GM12878 (cell line): Measurements from ENCODE around the gene C3orf38. TPM values are rescaled to one million over a fixed set of nuclear protein-coding genes. Genes with fewer than 3 reads are reported as not detected.
A peak's percentile ranks its signal among the peaks of the same experiment; 100 is the strongest.

Experiments used
- ASH2L ChIP-seq: fragments of 300-600, 200-600 bp; sonication (generic); IDR thresholded peaks from 2 replicates; pipeline ENCODE4 v1.6.1; 2017; ENCODE audit warnings: low read depth, mild to moderate bottlenecking, borderline replicate concordance
- BACH1 ChIP-seq: fragments of 450-650 bp; IDR thresholded peaks from 2 replicates; pipeline ENCODE4 v1.6.1; 2017; ENCODE audit warnings: mild to moderate bottlenecking, borderline replicate concordance
- BRCA1 ChIP-seq: IDR thresholded peaks from 2 replicates; pipeline ENCODE4 v1.6.1; 2011; ENCODE audit warnings: low read depth, low read length, improper control_type of control experiment
- CBX5 ChIP-seq: sonication (generic); IDR thresholded peaks from 2 replicates; pipeline ENCODE4 v1.6.1; 2016; ENCODE audit warnings: low read depth, moderate library complexity, mild to moderate bottlenecking, inconsistent platforms
- CEBPB ChIP-seq, 2 experiments: fragments of 150-350 bp in 1 of 2; IDR thresholded peaks; 2 replicates each; pipeline ENCODE4 v1.6.1; 2012 to 2014; ENCODE audit warnings: low read depth in 2 of 2, low read length in 2 of 2, borderline replicate concordance in 1 of 2, inconsistent platforms in 1 of 2
- CUX1 ChIP-seq: IDR thresholded peaks from 2 replicates; pipeline ENCODE4 v1.6.1; 2012; ENCODE audit warnings: improper control_type of control experiment, low read depth, low read length; ENCODE audit not compliant: insufficient replicate concordance
- EGR1 ChIP-seq, 2 experiments: IDR thresholded peaks; 1 replicate in 1 of 2; 2 replicates in 1 of 2; pipeline ENCODE4 v1.6.1; 2011 to 2012; ENCODE audit warnings: low read depth in 2 of 2, low read length in 2 of 2, borderline replicate concordance in 1 of 2, mild to moderate bottlenecking in 1 of 2, moderate library complexity in 1 of 2
- FOS ChIP-seq: IDR thresholded peaks from 3 replicates; pipeline ENCODE4 v1.6.1; 2011; ENCODE audit warnings: borderline replicate concordance; ENCODE audit not compliant: insufficient read length; ENCODE audit errors: extremely low read depth
- JUND ChIP-seq: IDR thresholded peaks from 2 replicates; pipeline ENCODE4 v1.6.1; 2012; ENCODE audit warnings: low read depth, mild to moderate bottlenecking, low read length, improper control_type of control experiment, moderate library complexity
- NBN ChIP-seq: fragments of 450-650 bp; IDR thresholded peaks from 2 replicates; pipeline ENCODE4 v1.6.1; 2016
- NRF1 ChIP-seq: conservative IDR thresholded peaks from 2 replicates; pipeline ENCODE4 v1.6.1; 2011; ENCODE audit warnings: mild to moderate bottlenecking, low read depth, low read length, improper control_type of control experiment
- PAX5 ChIP-seq: IDR thresholded peaks from 2 replicates; pipeline ENCODE4 v1.6.1; 2011; ENCODE audit warnings: low read depth, low read length, borderline replicate concordance
- RCOR1 ChIP-seq: conservative IDR thresholded peaks from 2 replicates; pipeline ENCODE4 v1.6.1; 2012; ENCODE audit warnings: low read depth, low read length, improper control_type of control experiment
- RUNX3 ChIP-seq: IDR thresholded peaks from 2 replicates; pipeline ENCODE4 v1.6.1; 2012; ENCODE audit warnings: low read length, inconsistent platforms
- SMC3 ChIP-seq: IDR thresholded peaks from 2 replicates; pipeline ENCODE4 v1.6.1; 2011; ENCODE audit warnings: low read length, improper control_type of control experiment, borderline replicate concordance
- STAT1 ChIP-seq: fragments of 450-650 bp; conservative IDR thresholded peaks from 2 replicates; pipeline ENCODE4 v1.6.1; 2014; ENCODE audit warnings: antibody characterized with exemption, mild to moderate bottlenecking
- TARDBP ChIP-seq: IDR thresholded peaks from 2 replicates; pipeline ENCODE4 v1.6.1; 2016; ENCODE audit warnings: borderline replicate concordance
- TCF12 ChIP-seq: IDR thresholded peaks from 2 replicates; pipeline ENCODE4 v1.6.1; 2011; ENCODE audit warnings: low read depth, mild to moderate bottlenecking, low read length
- ZNF217 ChIP-seq: fragments of 450-650 bp; IDR thresholded peaks from 2 replicates; pipeline ENCODE4 v1.6.1; 2017; ENCODE audit warnings: antibody characterized with exemption, mild to moderate bottlenecking
- ZNF384 ChIP-seq: IDR thresholded peaks from 2 replicates; pipeline ENCODE4 v1.6.1; 2012; ENCODE audit warnings: low read depth, mild to moderate bottlenecking, low read length, improper control_type of control experiment, borderline replicate concordance
- polyA plus RNA-seq, 11 experiments: library from polyadenylated mRNA; depleted of rRNA in 4 of 11; unstranded in 6 of 11; stranded (reverse) in 5 of 11; fragments of >200 nt; fragmentation: Nextera tagmentation in 4 of 11; fragmentation: Illumina TruSeq in 1 of 11; extraction: Ambion mirVana in 4 of 11; extraction: Trizol in 1 of 11; gene quantifications; 1 replicate in 1 of 11; 2 replicates in 10 of 11; pipeline versions ENCODE4 v1.2.1 to v1.2.3, GENCODE V29; 2011 to 2016; ENCODE audit warnings: inconsistent platforms in 2 of 11, missing spikeins in 2 of 11, low read depth in 1 of 11
- total RNA-seq, 4 experiments: library from RNA; depleted of rRNA in 3 of 4; stranded (reverse); fragments of >200 nt in 3 of 4; fragmentation: Illumina TruSeq in 1 of 4; extraction: Trizol in 1 of 4; gene quantifications; 2 replicates each; pipeline versions ENCODE4 v1.2.1 to v1.2.3, GENCODE V29; 2013 to 2021
- TF ChIP-seq, protein P1 (sequence below): IDR thresholded peaks from 2 replicates; pipeline ENCODE4 v1.6.1; 2012; ENCODE audit warnings: low read depth, low read length, improper control_type of control experiment
- TF ChIP-seq, protein P2 (sequence below): IDR thresholded peaks from 2 replicates; pipeline ENCODE4 v1.6.1; 2012; ENCODE audit warnings: low read depth, low read length, improper control_type of control experiment

The C3orf38 gene
- total and polyA plus RNA-seq, 10 of the 15 experiments (the other 5 are each of a cell fraction or from before 2014, with no cell fraction given), result 23.0 to 47.9 (median 31.5) TPM

DNA sequence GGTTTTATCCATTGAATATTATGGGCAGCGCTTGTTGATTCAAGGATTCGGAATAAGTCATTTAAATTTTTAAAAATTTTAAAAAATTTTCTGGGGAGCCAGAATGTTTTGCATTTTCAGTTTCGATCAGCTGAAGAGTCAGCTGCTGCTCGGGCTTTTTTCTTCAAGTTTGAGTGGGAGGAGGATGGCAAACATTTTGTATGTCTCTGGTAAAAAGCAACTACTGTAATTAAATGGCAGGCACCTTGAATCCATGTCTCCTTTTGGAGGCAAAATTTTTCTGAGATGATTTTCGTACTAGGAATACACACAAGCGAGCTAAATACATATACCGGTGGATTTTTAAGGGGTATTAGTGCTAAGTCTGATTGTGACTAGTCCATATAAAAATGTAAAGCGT is 612 bp downstream of the C3orf38 start (continued):
- TF ChIP-seq ASH2L (no peak), FOS (no peak), JUND (no peak), SMC3 (no peak), NRF1 (no peak), RCOR1 (no peak), NBN (no peak), CUX1 (peak; percentile 64), CEBPB (IDR thresholded peaks at IDR 0.05; ENCODE audit: borderline replicate concordance in 1 of 2, low read depth in 2 of 2, low read length in 2 of 2) (no peak), ZNF384 (peak; percentile 35; the same call in 1 of the 2 replicates), RUNX3 (no peak), PAX5 (no peak), BACH1 (no peak), STAT1 (no peak), BRCA1 (no peak), EGR1 (IDR thresholded peaks at IDR 0.05; ENCODE audit: borderline replicate concordance in 1 of 2, low read depth in 2 of 2, low read length in 2 of 2) (peak in 1 of 2 experiments; percentile 58; a peak in 1 of 3 replicates), CBX5 (no peak), TARDBP (no peak), TCF12 (no peak), ZNF217 (no peak)
- TF ChIP-seq, protein P1, sequence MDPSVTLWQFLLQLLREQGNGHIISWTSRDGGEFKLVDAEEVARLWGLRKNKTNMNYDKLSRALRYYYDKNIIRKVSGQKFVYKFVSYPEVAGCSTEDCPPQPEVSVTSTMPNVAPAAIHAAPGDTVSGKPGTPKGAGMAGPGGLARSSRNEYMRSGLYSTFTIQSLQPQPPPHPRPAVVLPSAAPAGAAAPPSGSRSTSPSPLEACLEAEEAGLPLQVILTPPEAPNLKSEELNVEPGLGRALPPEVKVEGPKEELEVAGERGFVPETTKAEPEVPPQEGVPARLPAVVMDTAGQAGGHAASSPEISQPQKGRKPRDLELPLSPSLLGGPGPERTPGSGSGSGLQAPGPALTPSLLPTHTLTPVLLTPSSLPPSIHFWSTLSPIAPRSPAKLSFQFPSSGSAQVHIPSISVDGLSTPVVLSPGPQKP, result no peak
- TF ChIP-seq, protein P2, sequence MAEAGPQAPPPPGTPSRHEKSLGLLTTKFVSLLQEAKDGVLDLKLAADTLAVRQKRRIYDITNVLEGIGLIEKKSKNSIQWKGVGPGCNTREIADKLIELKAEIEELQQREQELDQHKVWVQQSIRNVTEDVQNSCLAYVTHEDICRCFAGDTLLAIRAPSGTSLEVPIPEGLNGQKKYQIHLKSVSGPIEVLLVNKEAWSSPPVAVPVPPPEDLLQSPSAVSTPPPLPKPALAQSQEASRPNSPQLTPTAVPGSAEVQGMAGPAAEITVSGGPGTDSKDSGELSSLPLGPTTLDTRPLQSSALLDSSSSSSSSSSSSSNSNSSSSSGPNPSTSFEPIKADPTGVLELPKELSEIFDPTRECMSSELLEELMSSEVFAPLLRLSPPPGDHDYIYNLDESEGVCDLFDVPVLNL, result no peak
